MM.1S (cell line): ENCODE measurements around the gene CCDC107.

Experiments used
- DNase-seq: peaks from one replicate; pipeline ENCODE4 v3.0.0-alpha.2; 2015
- H2AFZ ChIP-seq: fragments of 300-600 bp; sonication (generic); 2 replicates; pipeline ENCODE4 v1.6.0; 2016; ENCODE audit warnings: antibody characterized with exemption, low read length
- H3F3A ChIP-seq: fragments of 300-600 bp; sonication (generic); 2 replicates; pipeline ENCODE4 v1.6.1; 2016; ENCODE audit warnings: mild to moderate bottlenecking, antibody characterized with exemption, low read length, moderate library complexity, mixed read lengths; ENCODE audit not compliant: insufficient read depth
- H3K27ac ChIP-seq: fragments of 300-600 bp; sonication (generic); 2 replicates; pipeline ENCODE4 v1.5.1; 2016; ENCODE audit warnings: mild to moderate bottlenecking, low read length
- H3K27me3 ChIP-seq: fragments of 300-600 bp; sonication (generic); replicated peaks from 2 replicates; pipeline ENCODE4 v1.6.0; 2016; ENCODE audit warnings: low read length; ENCODE audit not compliant: insufficient read depth
- H3K36me3 ChIP-seq: fragments of 300-600 bp; sonication (generic); replicated peaks from 2 replicates; pipeline ENCODE4 v1.6.1; 2016; ENCODE audit warnings: mild to moderate bottlenecking, low read length, mixed read lengths; ENCODE audit not compliant: insufficient read depth
- H3K4me1 ChIP-seq: fragments of 300-600 bp; sonication (generic); 2 replicates; pipeline ENCODE4 v1.6.1; 2016; ENCODE audit warnings: low read length, mixed read lengths
- H3K4me2 ChIP-seq: fragments of 300-600 bp; sonication (generic); 2 replicates; pipeline ENCODE4 v1.6.0; 2016; ENCODE audit warnings: low read depth, low read length
- H3K4me3 ChIP-seq: fragments of 300-600 bp; sonication (generic); 2 replicates; pipeline ENCODE4 v1.5.1; 2016; ENCODE audit warnings: low read length, mixed read lengths
- H3K79me2 ChIP-seq: fragments of 300-600 bp; sonication (generic); 2 replicates; pipeline ENCODE4 v1.6.1; 2016; ENCODE audit warnings: mixed run types, low read length, mixed read lengths
- H3K9ac ChIP-seq: fragments of 300-600 bp; sonication (generic); 2 replicates; pipeline ENCODE4 v1.6.1; 2016; ENCODE audit warnings: low read length, mixed read lengths
- H3K9me2 ChIP-seq: fragments of 300-600 bp; sonication (generic); replicated peaks from 2 replicates; pipeline ENCODE4 v1.6.1; 2016; ENCODE audit warnings: mild to moderate bottlenecking, low read length, mixed read lengths; ENCODE audit not compliant: insufficient read depth
- H3K9me3 ChIP-seq: fragments of 300-600 bp; sonication (generic); replicated peaks from 2 replicates; pipeline ENCODE4 v1.6.1; 2016; ENCODE audit warnings: mild to moderate bottlenecking, low read length, mixed read lengths; ENCODE audit not compliant: insufficient read depth
- H4K20me1 ChIP-seq: fragments of 300-600 bp; sonication (generic); 2 replicates; pipeline ENCODE4 v1.6.1; 2016; ENCODE audit warnings: mild to moderate bottlenecking, low read length, moderate library complexity, mixed read lengths; ENCODE audit not compliant: insufficient read depth
- EZH2 ChIP-seq: fragments of 300-600 bp; sonication (generic); optimal IDR thresholded peaks from 2 replicates; pipeline ENCODE3; 2017; ENCODE audit warnings: low read depth, mild to moderate bottlenecking, antibody characterized with exemption, low read length, mixed read lengths
- EZH2phosphoT487 ChIP-seq: fragments of 300-600 bp; sonication (generic); IDR thresholded peaks from 2 replicates; pipeline ENCODE4 v1.6.1; 2018; ENCODE audit warnings: antibody characterized with exemption, low read length
- TF ChIP-seq, protein P1 (sequence below): fragments of 300-600 bp; sonication (generic); IDR thresholded peaks from 2 replicates; pipeline ENCODE4 v1.5.1; 2016; ENCODE audit warnings: antibody characterized with exemption, low read length, mixed read lengths

The CCDC107 gene

DNA sequence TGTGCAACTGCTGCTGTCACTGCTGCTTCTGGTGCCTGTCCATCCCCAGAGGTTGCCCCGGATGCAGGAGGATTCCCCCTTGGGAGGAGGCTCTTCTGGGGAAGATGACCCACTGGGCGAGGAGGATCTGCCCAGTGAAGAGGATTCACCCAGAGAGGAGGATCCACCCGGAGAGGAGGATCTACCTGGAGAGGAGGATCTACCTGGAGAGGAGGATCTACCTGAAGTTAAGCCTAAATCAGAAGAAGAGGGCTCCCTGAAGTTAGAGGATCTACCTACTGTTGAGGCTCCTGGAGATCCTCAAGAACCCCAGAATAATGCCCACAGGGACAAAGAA, 15.9 kb downstream of the CCDC107 start:
- Histone ChIP-seq H3F3A (no peaks in the 10 kb centered on the region), H3K4me2 (no peak overlapping the region), H3K9ac (no peak overlapping the region), H3K4me1 (no peaks in the 10 kb centered on the region), H3K27me3 (peaks cover 15% of the 10 kb centered on the region; the same call in 1 of the 2 replicates), H3K4me3 (no peak overlapping the region), H2AFZ (no peak overlapping the region), H4K20me1 (no peaks in the 10 kb centered on the region), H3K9me2 (no peaks in the 10 kb centered on the region), H3K9me3 (no peaks in the 10 kb centered on the region), H3K79me2 (no peaks in the 10 kb centered on the region), H3K27ac (no peak overlapping the region), H3K36me3 (no peaks in the 10 kb centered on the region)
- TF ChIP-seq, protein P1, sequence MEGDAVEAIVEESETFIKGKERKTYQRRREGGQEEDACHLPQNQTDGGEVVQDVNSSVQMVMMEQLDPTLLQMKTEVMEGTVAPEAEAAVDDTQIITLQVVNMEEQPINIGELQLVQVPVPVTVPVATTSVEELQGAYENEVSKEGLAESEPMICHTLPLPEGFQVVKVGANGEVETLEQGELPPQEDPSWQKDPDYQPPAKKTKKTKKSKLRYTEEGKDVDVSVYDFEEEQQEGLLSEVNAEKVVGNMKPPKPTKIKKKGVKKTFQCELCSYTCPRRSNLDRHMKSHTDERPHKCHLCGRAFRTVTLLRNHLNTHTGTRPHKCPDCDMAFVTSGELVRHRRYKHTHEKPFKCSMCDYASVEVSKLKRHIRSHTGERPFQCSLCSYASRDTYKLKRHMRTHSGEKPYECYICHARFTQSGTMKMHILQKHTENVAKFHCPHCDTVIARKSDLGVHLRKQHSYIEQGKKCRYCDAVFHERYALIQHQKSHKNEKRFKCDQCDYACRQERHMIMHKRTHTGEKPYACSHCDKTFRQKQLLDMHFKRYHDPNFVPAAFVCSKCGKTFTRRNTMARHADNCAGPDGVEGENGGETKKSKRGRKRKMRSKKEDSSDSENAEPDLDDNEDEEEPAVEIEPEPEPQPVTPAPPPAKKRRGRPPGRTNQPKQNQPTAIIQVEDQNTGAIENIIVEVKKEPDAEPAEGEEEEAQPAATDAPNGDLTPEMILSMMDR, result no peak
- TF ChIP-seq EZH2phosphoT487 (no peak), EZH2 (no peak)
- no peak for DNase-seq

DNA sequence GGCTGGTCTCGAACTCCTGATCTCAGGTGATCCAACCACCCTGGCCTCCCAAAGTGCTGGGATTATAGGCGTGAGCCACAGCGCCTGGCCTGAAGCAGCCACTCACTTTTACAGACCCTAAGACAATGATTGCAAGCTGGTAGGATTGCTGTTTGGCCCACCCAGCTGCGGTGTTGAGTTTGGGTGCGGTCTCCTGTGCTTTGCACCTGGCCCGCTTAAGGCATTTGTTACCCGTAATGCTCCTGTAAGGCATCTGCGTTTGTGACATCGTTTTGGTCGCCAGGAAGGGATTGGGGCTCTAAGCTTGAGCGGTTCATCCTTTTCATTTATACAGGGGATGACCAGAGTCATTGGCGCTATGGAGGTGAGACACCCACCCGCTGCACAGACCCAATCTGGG, 17.1 kb downstream of the CCDC107 start:
- H3K27ac ChIP-seq, result no peak overlapping the region
- H4K20me1 ChIP-seq, result no peaks in the 10 kb centered on the region
- no peaks in the 10 kb centered on the region for H3K36me3 ChIP-seq
- no peak overlapping the region for H3K4me3 ChIP-seq
- H3K4me2 ChIP-seq, result peak overlapping the region; percentile 60; the same call in 1 of the 2 replicates
- TF ChIP-seq, protein P1, result no peak
- TF ChIP-seq EZH2, result no peak
- no peak for TF ChIP-seq EZH2phosphoT487
- no peaks in the 10 kb centered on the region for H3K79me2 ChIP-seq
- peaks cover 15% of the 10 kb centered on the region; the same call in 1 of the 2 replicates for H3K27me3 ChIP-seq
- no peak for DNase-seq
- no peaks in the 10 kb centered on the region for H3F3A ChIP-seq
- H3K9me2 ChIP-seq, result no peaks in the 10 kb centered on the region
- no peak overlapping the region for H3K9ac ChIP-seq
- H3K9me3 ChIP-seq, result no peaks in the 10 kb centered on the region
- no peaks in the 10 kb centered on the region for H3K4me1 ChIP-seq
- no peak overlapping the region for H2AFZ ChIP-seq

DNA sequence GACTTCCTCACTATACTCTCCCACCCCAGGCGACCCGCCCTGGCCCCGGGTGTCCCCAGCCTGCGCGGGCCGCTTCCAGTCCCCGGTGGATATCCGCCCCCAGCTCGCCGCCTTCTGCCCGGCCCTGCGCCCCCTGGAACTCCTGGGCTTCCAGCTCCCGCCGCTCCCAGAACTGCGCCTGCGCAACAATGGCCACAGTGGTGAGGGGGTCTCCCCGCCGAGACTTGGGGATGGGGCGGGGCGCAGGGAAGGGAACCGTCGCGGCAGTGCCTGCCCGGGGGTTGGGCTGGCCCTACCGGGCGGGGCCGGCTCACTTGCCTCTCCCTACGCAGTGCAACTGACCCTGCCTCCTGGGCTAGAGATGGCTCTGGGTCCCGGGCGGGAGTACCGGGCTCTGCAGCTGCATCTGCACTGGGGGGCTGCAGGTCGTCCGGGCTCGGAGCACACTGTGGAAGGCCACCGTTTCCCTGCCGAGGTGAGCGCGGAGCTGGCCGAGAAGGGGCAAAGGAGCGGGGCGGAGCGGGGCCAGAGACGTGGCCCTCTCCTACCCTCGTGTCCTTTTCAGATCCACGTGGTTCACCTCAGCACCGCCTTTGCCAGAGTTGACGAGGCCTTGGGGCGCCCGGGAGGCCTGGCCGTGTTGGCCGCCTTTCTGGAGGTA, 17.8 kb downstream of the CCDC107 start:
- no peaks in the 10 kb centered on the region for H3K9me3 ChIP-seq
- peak overlapping the region; percentile 60 for H3K4me2 ChIP-seq
- DNase-seq, result no peak
- H3K9me2 ChIP-seq, result no peaks in the 10 kb centered on the region
- no peak overlapping the region for H3K27ac ChIP-seq
- H3K9ac ChIP-seq, result no peak overlapping the region
- H3K4me3 ChIP-seq, result peak overlapping the region; percentile 40; the same call in 1 of the 2 replicates
- no peaks in the 10 kb centered on the region for H4K20me1 ChIP-seq
- H3K36me3 ChIP-seq, result no peaks in the 10 kb centered on the region
- H3F3A ChIP-seq, result no peaks in the 10 kb centered on the region
- no peaks in the 10 kb centered on the region for H3K79me2 ChIP-seq
- peak overlapping the region; percentile 31; the same call in 1 of the 2 replicates for H2AFZ ChIP-seq
- no peaks in the 10 kb centered on the region for H3K4me1 ChIP-seq
- H3K27me3 ChIP-seq, result peaks cover 15% of the 10 kb centered on the region; the same call in 1 of the 2 replicates
- TF ChIP-seq, protein P1, result no peak
- TF ChIP-seq EZH2phosphoT487, result no peak
- TF ChIP-seq EZH2, result no peak
